ENCODE results near the gene LRRC2. TPM values are rescaled to one million over a fixed set of nuclear protein-coding genes. Genes with fewer than 3 reads are reported as not detected.
"Not testable (repeated sequence)": the region's sequence is repeated elsewhere in the genome, so short reads cannot be mapped to it uniquely, and the experiment has no call there.

The LRRC2 gene
- total RNA-seq, result 2.4 TPM

GRCh38 chr3:46566040-46566641 is at the start of gene LRRC2:
TSS of gene LRRC2 (minus strand) at chr3:46566302. CDS start at chr3:46551591, 14,711 bp downstream.
- DNase-seq (ENCODE audit: low spot score in 2 of 2), result peak in 1 of 2 donors; percentile 38

GRCh38 chr3:46615050-46615775 is 49.1 kb upstream of the LRRC2 start:
- DNase-seq (ENCODE audit: low spot score in 2 of 2), result no peak

More at GRCh38 chr3:46566040-46566641, at the start of gene LRRC2:
- FAIRE-seq, result no peak

GRCh38 chr3:46614431-46614830 is 48.3 kb upstream of the LRRC2 start:
- no peak for FAIRE-seq
- DNase-seq (ENCODE audit: low spot score in 2 of 2), result no peak

More at GRCh38 chr3:46615050-46615775, 49.1 kb upstream of the LRRC2 start:
- FAIRE-seq, result no peak

- DNase-seq (ENCODE audit: low spot score in 2 of 2) (no peak), FAIRE-seq (no peak)
Measured at GRCh38 chr3:46613313-46614005, 47.4 kb upstream of the LRRC2 start.

GRCh38 chr3:46612324-46612723 is 46.2 kb upstream of the LRRC2 start, which contains the start of gene FAM240A:
TSS of gene FAM240A (plus strand) at chr3:46612525. CDS start at chr3:46612684, 159 bp downstream.
- FAIRE-seq (no peak), DNase-seq (ENCODE audit: low spot score in 2 of 2) (peak in 1 of 2 donors; percentile 7)

GRCh38 chr3:46609944-46610722 is 44.0 kb upstream of the LRRC2 start:
- no peak for DNase-seq (ENCODE audit: low spot score in 2 of 2)
- FAIRE-seq, result no peak

- DNase-seq (ENCODE audit: low spot score in 2 of 2) (no peak), FAIRE-seq (no peak)
Measured at GRCh38 chr3:46609212-46609721, 43.2 kb upstream of the LRRC2 start.

- no peak for DNase-seq (ENCODE audit: low spot score in 2 of 2)
- FAIRE-seq, result no peak
Measured at GRCh38 chr3:46607603-46608028, 41.5 kb upstream of the LRRC2 start.

- DNase-seq (ENCODE audit: low spot score in 2 of 2), result no peak
- FAIRE-seq, result no peak
Measured at GRCh38 chr3:46604127-46604526, 38.0 kb upstream of the LRRC2 start.

- no peak for FAIRE-seq
- no peak for DNase-seq (ENCODE audit: low spot score in 2 of 2)
Measured at GRCh38 chr3:46603446-46604046, 37.4 kb upstream of the LRRC2 start.

GRCh38 chr3:46599590-46599989 is 33.5 kb upstream of the LRRC2 start:
- FAIRE-seq, result no peak

GRCh38 chr3:46595819-46596314 is 29.8 kb upstream of the LRRC2 start:
- DNase-seq (ENCODE audit: low spot score in 2 of 2) (no peak), FAIRE-seq (no peak)

More at GRCh38 chr3:46599590-46599989, 33.5 kb upstream of the LRRC2 start:
- no peak for DNase-seq (ENCODE audit: low spot score in 2 of 2)

- no peak for FAIRE-seq
Measured at GRCh38 chr3:46594723-46595122, 28.6 kb upstream of the LRRC2 start.

GRCh38 chr3:46593979-46594378 is 27.9 kb upstream of the LRRC2 start:
- FAIRE-seq (no peak), DNase-seq (ENCODE audit: low spot score in 2 of 2) (no peak)

More at GRCh38 chr3:46594723-46595122, 28.6 kb upstream of the LRRC2 start:
- no peak for DNase-seq (ENCODE audit: low spot score in 2 of 2)

- no peak for FAIRE-seq
- no peak for DNase-seq (ENCODE audit: low spot score in 2 of 2)
Measured at GRCh38 chr3:46593274-46593862, 27.3 kb upstream of the LRRC2 start.

- FAIRE-seq; DNase-seq (ENCODE audit: low spot score in 2 of 2): not testable (repeated sequence)
Measured at GRCh38 chr3:46587268-46587667, 21.2 kb upstream of the LRRC2 start.

- DNase-seq (ENCODE audit: low spot score in 2 of 2) (no peak), FAIRE-seq (no peak)
Measured at GRCh38 chr3:46586738-46587246, 20.7 kb upstream of the LRRC2 start.

GRCh38 chr3:46585799-46586693 is 19.9 kb upstream of the LRRC2 start:
- no peak for FAIRE-seq
- no peak for DNase-seq (ENCODE audit: low spot score in 2 of 2)

Data from frontal cortex (tissue), 4 donors.